Mononuclear cell (primary cell): Measurements from ENCODE around the gene TRIP13. TPM values are rescaled to one million over a fixed set of nuclear protein-coding genes. Genes with fewer than 3 reads are reported as not detected.

Experiments
- H3K27me3 ChIP-seq: 2 replicates; pipeline ENCODE4 v1.6.0; 2011; ENCODE audit warnings: low read length, control low read depth; ENCODE audit not compliant: insufficient read depth
- H3K4me1 ChIP-seq: 2 replicates; pipeline ENCODE4 v1.5.1; 2011; ENCODE audit warnings: mild to moderate bottlenecking, low read length, control low read depth; ENCODE audit not compliant: insufficient read depth
- H3K4me3 ChIP-seq: 2 replicates; pipeline ENCODE4 v1.5.1; 2011; ENCODE audit warnings: mild to moderate bottlenecking, low read length, moderate library complexity
- H3K9me3 ChIP-seq: 2 replicates; pipeline ENCODE4 v1.5.1; 2011; ENCODE audit warnings: low read depth, mild to moderate bottlenecking, control low read depth, low read length
- total RNA-seq: library from RNA; depleted of rRNA; stranded (reverse); fragments of >200 nt; gene quantifications from one replicate; pipeline ENCODE4 v1.2.3, GENCODE V29; 2012

The TRIP13 gene
- total RNA-seq, 1 donor, result 0.21 TPM

DNA sequence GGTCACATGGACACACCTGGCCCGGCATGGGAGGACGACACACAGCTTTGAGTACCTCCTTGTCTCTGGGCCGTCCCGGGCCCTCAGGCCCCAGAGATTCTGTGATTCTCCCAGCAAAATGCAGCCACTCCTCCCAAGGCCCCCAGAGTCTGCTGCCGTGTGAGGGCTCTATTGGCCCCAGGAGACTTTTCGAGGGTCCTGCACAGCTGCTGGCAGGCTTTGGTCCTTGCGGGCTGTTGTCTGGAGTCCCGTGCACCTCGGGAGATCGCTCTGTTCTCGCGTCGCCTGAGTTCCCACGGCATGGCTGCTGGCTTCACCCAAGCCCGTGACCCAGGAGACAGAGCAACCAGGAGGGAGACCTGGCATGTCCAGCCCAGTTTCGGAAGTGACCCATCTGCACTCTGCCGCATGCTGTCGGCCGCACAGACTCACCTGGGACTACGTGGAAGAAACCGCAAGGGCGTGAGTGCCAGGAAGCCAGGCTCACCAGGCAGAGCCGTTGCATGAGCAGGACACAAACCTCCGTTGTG is 69.1 kb downstream of the TRIP13 start:
- Histone ChIP-seq H3K4me3 (no peak overlapping the region), H3K27me3 (peaks cover under 1% of the 10 kb centered on the region), H3K9me3 (no peaks in the 10 kb centered on the region), H3K4me1 (peaks cover 23% of the 10 kb centered on the region)

DNA sequence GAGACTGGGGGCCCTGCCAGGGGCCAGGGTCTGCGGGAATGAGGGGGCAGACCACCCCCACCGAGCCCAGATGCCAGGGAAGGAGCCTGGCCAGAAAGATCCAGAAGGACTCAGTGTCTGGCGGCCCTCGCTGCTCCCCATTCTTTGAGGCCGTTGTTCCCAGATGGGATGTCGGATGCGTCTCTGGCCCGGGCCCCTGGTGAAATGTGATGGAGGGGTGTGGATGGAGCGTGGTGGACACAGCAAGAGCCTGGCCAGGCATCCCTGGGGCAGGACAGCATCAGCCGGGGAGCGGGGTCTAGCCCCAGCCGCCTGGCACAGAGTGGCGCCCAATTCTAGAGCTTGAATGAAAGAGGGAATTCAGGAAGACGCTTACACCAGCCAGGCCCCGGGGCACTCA is 69.7 kb downstream of the TRIP13 start:
- H3K9me3 ChIP-seq, result no peaks in the 10 kb centered on the region
- H3K4me3 ChIP-seq, result no peak overlapping the region
- H3K4me1 ChIP-seq, result peaks cover 17% of the 10 kb centered on the region
- peaks cover 3% of the 10 kb centered on the region for H3K27me3 ChIP-seq

DNA sequence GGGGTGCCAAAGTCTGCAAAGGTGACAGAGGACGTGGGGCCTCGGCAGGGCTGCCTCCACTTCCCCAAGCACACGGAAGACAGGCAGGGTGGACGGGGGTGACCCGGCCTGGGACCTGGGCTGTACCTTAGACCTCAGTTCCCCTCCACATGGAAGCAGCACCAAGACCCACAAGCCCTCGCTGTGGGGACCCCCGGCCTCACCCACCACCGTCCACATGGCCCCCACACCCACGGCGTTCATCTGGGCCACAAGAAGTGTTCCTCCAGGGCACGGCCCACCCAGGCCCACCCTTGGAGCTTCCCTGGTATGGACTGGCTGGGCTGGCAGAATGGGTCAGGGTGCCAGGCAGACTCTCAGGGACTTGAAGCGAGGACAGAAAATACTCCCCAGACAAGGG is 70.1 kb downstream of the TRIP13 start:
- H3K9me3 ChIP-seq, result no peaks in the 10 kb centered on the region
- H3K27me3 ChIP-seq, result peaks cover 6% of the 10 kb centered on the region
- H3K4me1 ChIP-seq, result peaks cover 13% of the 10 kb centered on the region
- no peak overlapping the region for H3K4me3 ChIP-seq

DNA sequence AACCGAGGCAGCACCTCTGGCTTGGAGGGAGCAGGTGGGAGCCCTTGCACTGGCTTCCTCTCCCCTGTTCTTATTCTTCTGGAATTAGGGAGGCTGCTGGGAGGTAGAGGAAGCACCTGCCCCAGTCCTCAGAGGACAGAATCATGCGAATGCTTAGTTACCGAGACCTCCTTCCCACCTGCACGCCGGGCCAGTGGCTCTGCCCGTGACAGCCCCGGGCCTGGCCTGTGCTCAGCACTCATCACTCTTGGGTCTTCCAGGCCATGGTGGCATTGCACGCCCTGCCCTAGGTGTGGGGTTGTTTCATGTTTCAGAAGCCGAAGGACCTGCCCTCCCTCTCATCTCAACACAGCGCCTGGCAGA is 70.6 kb downstream of the TRIP13 start:
- H3K27me3 ChIP-seq, result peaks cover 11% of the 10 kb centered on the region
- H3K9me3 ChIP-seq, result no peaks in the 10 kb centered on the region
- H3K4me3 ChIP-seq, result no peak overlapping the region
- peaks cover 12% of the 10 kb centered on the region for H3K4me1 ChIP-seq

DNA sequence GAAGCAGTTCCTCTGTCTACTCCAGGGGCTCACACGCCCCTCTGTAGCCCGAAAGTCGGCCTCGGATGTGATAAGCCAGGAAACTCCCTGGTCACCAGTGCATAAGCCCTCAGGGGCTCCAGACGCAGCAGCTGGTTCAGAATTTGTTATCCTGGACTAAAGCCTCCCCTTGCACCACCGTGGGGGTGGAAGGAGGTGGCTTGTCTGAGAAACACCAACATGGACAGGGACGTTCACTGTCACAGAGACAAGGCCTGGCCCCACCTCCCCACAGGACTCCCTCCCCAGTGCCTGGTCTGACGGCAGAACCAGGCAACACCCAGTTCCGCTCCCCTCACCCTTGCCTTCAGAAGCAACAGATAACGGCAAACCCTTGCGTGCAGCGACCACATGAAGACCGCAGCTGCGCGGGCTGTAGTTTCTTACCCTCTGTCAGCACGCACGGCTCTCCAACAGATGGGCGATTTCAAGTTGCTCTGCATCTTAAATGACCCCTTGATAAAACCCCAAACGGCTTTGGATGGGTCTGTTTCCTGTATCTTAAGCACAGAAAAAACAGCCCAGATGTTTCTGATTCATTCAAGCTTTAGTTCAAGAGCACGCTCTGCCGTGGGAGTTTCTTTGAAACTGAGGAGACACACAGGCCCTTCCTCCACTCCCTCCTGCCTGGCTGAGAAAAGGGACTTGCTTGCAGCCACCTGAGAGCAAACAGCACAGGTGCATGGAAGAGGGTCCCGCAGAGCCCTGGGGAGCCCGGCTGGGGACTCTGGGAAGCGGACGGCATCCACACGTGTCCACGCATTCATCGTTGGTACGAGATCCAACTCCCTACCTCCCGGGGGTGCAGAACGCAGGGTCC is 71.2 kb downstream of the TRIP13 start:
- Histone ChIP-seq H3K9me3 (no peaks in the 10 kb centered on the region), H3K27me3 (peaks cover 17% of the 10 kb centered on the region), H3K4me3 (no peak overlapping the region), H3K4me1 (peaks cover 12% of the 10 kb centered on the region)

DNA sequence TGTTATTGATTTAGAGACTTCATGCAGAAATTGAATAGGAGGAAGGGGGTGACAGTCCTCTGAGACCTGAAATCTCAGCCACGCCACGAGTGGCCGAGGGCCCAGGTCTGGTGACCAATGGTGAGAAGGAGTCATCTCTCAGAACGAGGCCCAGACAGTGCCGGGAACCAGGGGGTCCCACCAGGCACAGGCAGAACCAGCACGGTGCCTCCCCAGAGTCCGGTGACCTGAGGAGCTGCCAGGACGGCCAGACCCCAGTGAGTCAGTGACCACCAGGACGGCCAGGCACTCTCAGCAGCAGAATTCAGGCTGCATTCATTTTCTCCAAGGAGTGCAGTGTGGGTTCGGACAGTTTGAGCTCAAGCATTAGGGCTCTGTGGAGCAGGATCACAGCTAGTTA is 72.1 kb downstream of the TRIP13 start:
- peaks cover 23% of the 10 kb centered on the region for H3K27me3 ChIP-seq
- H3K9me3 ChIP-seq, result no peaks in the 10 kb centered on the region
- no peak overlapping the region for H3K4me3 ChIP-seq
- peaks cover 12% of the 10 kb centered on the region for H3K4me1 ChIP-seq

DNA sequence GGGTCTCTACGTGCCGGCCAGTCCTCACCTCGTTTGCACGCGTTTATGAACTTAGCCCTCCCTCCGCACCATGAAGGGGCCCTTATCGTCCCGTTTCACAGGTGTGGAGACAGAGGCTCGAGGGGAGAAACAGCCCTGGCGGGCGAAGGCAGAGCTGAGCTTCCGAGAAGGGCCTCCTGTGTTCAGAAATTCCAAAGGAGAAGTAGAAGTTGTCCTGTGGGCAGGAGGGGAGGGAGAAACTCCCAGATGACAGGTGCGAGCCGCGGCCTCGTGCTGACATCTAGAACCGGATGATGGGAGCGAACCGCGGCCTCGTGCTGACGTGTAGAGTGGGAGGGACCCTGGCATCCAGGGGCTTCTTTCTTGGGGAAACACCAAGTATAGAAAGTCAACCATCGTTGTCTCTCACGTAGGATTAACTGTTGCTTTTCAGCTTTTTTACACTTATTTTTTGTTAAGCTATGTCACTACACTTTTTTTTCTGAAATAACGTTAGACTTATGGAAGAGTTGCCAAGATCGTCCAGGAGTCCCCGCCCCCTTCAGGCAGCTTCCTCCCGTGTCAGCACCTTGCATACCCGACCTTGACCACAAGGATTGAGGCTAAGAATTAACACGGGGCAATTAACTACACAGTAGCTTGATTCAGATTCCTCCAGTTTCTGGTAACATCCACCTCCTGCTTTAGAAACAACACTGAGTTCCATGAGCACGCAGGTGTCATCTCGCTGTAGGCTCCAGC is 73.1 kb downstream of the TRIP13 start:
- Histone ChIP-seq H3K4me3 (no peak overlapping the region), H3K27me3 (peaks cover 23% of the 10 kb centered on the region), H3K4me1 (peaks cover 12% of the 10 kb centered on the region), H3K9me3 (no peaks in the 10 kb centered on the region)

DNA sequence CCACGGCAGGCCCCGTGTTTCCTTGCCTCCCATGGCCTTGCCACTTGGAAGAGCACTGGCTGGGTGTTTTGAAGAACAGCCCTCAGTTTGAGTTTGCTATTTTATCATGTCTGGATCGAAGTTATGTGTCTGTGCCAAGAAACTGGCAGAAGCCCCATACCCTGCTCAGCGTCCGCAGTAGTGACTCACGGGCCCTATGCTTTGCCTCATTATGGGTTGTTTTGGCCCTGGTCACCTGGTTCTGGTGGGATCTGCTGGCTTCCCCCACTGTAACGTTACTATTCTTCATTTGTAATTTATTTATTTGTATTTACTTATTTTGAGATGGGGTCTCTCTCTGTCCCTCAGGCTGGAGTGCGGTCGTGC is 73.6 kb downstream of the TRIP13 start:
- no peak overlapping the region for H3K4me3 ChIP-seq
- peaks cover 23% of the 10 kb centered on the region for H3K27me3 ChIP-seq
- no peaks in the 10 kb centered on the region for H3K9me3 ChIP-seq
- H3K4me1 ChIP-seq, result peaks cover 12% of the 10 kb centered on the region

DNA sequence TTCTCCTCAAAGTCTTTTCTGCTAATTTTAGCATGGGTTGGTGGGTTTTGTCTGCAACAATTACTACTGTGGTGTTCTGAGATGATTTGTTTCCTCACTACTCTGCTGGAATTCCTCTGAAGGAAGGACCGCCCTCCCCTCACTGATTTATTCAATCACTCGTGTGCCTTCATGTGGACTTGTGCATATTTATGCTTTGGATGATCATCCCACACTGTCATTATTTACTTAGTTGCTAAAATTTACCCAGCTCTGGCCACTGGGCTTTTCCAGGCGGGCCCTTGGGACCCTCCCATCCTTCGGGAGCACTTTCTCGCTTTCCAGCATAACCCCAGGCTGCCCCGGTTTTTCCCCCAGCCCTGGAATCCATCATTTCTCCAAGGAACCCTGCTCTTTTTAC is 74.3 kb downstream of the TRIP13 start:
- H3K4me1 ChIP-seq, result peaks cover 12% of the 10 kb centered on the region
- no peak overlapping the region for H3K4me3 ChIP-seq
- no peaks in the 10 kb centered on the region for H3K9me3 ChIP-seq
- peaks cover 23% of the 10 kb centered on the region for H3K27me3 ChIP-seq

Other genes starting within 250 kb of the TRIP13 start
- 0.84 TPM for gene TPPP, start 199.5 kb upstream of the TRIP13 start, total RNA-seq
- gene ZDHHC11B, start 108.2 kb upstream of the TRIP13 start, total RNA-seq, result 0.73 TPM
- gene ZDHHC11, start 41.9 kb upstream of the TRIP13 start, total RNA-seq, result 1.2 TPM
- gene BRD9, start 83 bp upstream of the TRIP13 start, total RNA-seq, result 30.7 TPM
- not detected for gene NKD2, start 115.9 kb downstream of the TRIP13 start, total RNA-seq
- 13.7 TPM for gene SLC12A7, start 219.2 kb downstream of the TRIP13 start, total RNA-seq